ENCODE measurements around the gene HYOU1.
"Not testable (repeated sequence)": the region's sequence is repeated elsewhere in the genome, so short reads cannot be mapped to it uniquely, and the experiment has no call there.

Gene HYOU1

GRCh38 chr11:119057000-119057769 is at the start of gene HYOU1:
HYOU1 (minus strand) TSS chr11:119057205; CDS start chr11:119056160, 1,045 bp downstream.
- peak; percentile 100 for DNase-seq

GRCh38 chr11:119103793-119104192 is 46.8 kb upstream of the HYOU1 start:
- no peak for DNase-seq

GRCh38 chr11:119103161-119103664 is 46.2 kb upstream of the HYOU1 start:
- not testable (repeated sequence) for DNase-seq

GRCh38 chr11:119101759-119102423 is 44.9 kb upstream of the HYOU1 start, which contains the start of gene DPAGT1:
DPAGT1 (minus strand) TSS chr11:119101853; CDS start chr11:119101655, 198 bp downstream.
- DNase-seq, result peak; percentile 85

GRCh38 chr11:119100994-119101758 is 44.2 kb upstream of the HYOU1 start:
- no peak for DNase-seq

GRCh38 chr11:119100246-119100970 is 43.4 kb upstream of the HYOU1 start:
- no peak for DNase-seq

GRCh38 chr11:119099711-119100110 is 42.7 kb upstream of the HYOU1 start:
- DNase-seq, result no peak

- peak; percentile 98 for DNase-seq
Observed at GRCh38 chr11:119095066-119095880, 38.3 kb upstream of the HYOU1 start.

- peak; percentile 69 for DNase-seq
Observed at GRCh38 chr11:119094816-119095065, 37.7 kb upstream of the HYOU1 start.

- DNase-seq, result peak; percentile 63
Observed at GRCh38 chr11:119093942-119094815, 37.2 kb upstream of the HYOU1 start.

GRCh38 chr11:119092880-119093842 is 36.2 kb upstream of the HYOU1 start:
- DNase-seq, result no peak

GRCh38 chr11:119091966-119092879 is 35.2 kb upstream of the HYOU1 start:
- no peak for DNase-seq

GRCh38 chr11:119091178-119091577 is 34.2 kb upstream of the HYOU1 start:
- no peak for DNase-seq

GRCh38 chr11:119089319-119089718 is 32.3 kb upstream of the HYOU1 start:
- no peak for DNase-seq

GRCh38 chr11:119088406-119088805 is 31.4 kb upstream of the HYOU1 start:
- DNase-seq, result no peak

- DNase-seq, result no peak
Observed at GRCh38 chr11:119087747-119088241, 30.8 kb upstream of the HYOU1 start.

GRCh38 chr11:119087123-119087522 is 30.1 kb upstream of the HYOU1 start:
- no peak for DNase-seq

GRCh38 chr11:119085437-119085847 is 28.4 kb upstream of the HYOU1 start:
- DNase-seq, result peak; percentile 18

Data from CD4-positive, alpha-beta T cell treated with Interleukin-6 for 4 hours (primary cell).